PFSK-1 (cell line): ENCODE measurements around the gene PI4K2A.

Experiments
- FOXP2 ChIP-seq: optimal IDR thresholded peaks from 2 replicates; pipeline ENCODE3; 2011; ENCODE audit warnings: borderline replicate concordance, control low read depth, inconsistent platforms; ENCODE audit not compliant: insufficient read depth; ENCODE audit errors: extremely low read length, extremely low read depth
- POLR2AphosphoS5 ChIP-seq: IDR thresholded peaks from 2 replicates; pipeline ENCODE4 v1.6.1; 2012; ENCODE audit warnings: low read depth, mild to moderate bottlenecking, control low read depth, low read length, moderate library complexity
- SIN3A ChIP-seq: IDR thresholded peaks from 2 replicates; pipeline ENCODE4 v1.6.1; 2012; ENCODE audit warnings: mild to moderate bottlenecking, low read length, moderate library complexity, borderline replicate concordance; ENCODE audit not compliant: insufficient read depth
- TAF1 ChIP-seq: IDR thresholded peaks from 2 replicates; pipeline ENCODE4 v1.6.1; 2012; ENCODE audit warnings: low read length, control low read depth, borderline replicate concordance; ENCODE audit not compliant: insufficient read depth
- TF ChIP-seq, protein P1 (sequence below), 2 experiments: IDR thresholded peaks; 2 replicates each; pipeline versions ENCODE4 v1.6.1 to v1.8.0; 2011 to 2012; ENCODE audit warnings: low read depth in 2 of 2, low read length in 2 of 2, control low read depth in 1 of 2, inconsistent platforms in 1 of 2, mild to moderate bottlenecking in 1 of 2, moderate library complexity in 1 of 2; ENCODE audit not compliant: insufficient read depth in 1 of 2

Gene PI4K2A

DNA sequence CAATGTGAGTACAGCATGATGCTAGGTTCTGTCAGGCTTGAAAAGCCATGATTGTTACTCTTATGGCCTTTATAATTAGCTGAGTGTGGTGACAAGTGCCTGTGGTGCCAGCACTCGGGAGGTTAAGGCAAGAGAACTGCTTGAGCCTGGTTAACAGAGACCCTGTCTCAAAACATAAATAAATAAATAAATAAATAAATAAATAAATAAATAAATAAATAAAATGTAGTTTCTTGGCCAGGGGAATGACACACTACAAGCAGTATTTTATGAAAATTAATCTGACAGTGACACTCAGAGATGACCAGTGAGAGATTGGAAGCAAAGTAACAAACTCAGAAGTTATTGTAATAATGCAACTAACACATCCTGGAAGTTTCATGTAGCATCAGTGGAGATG lies 4.9 kb upstream of the PI4K2A start:
- no peak for TF ChIP-seq POLR2AphosphoS5
- no peak for TF ChIP-seq FOXP2
- TF ChIP-seq SIN3A, result no peak
- TF ChIP-seq TAF1, result no peak
- TF ChIP-seq, protein P1, sequence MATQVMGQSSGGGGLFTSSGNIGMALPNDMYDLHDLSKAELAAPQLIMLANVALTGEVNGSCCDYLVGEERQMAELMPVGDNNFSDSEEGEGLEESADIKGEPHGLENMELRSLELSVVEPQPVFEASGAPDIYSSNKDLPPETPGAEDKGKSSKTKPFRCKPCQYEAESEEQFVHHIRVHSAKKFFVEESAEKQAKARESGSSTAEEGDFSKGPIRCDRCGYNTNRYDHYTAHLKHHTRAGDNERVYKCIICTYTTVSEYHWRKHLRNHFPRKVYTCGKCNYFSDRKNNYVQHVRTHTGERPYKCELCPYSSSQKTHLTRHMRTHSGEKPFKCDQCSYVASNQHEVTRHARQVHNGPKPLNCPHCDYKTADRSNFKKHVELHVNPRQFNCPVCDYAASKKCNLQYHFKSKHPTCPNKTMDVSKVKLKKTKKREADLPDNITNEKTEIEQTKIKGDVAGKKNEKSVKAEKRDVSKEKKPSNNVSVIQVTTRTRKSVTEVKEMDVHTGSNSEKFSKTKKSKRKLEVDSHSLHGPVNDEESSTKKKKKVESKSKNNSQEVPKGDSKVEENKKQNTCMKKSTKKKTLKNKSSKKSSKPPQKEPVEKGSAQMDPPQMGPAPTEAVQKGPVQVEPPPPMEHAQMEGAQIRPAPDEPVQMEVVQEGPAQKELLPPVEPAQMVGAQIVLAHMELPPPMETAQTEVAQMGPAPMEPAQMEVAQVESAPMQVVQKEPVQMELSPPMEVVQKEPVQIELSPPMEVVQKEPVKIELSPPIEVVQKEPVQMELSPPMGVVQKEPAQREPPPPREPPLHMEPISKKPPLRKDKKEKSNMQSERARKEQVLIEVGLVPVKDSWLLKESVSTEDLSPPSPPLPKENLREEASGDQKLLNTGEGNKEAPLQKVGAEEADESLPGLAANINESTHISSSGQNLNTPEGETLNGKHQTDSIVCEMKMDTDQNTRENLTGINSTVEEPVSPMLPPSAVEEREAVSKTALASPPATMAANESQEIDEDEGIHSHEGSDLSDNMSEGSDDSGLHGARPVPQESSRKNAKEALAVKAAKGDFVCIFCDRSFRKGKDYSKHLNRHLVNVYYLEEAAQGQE (IDR thresholded peaks at IDR 0.05; ENCODE audit: insufficient read depth in 1 of 2, low read depth in 2 of 2, low read length in 2 of 2), result no peak

DNA sequence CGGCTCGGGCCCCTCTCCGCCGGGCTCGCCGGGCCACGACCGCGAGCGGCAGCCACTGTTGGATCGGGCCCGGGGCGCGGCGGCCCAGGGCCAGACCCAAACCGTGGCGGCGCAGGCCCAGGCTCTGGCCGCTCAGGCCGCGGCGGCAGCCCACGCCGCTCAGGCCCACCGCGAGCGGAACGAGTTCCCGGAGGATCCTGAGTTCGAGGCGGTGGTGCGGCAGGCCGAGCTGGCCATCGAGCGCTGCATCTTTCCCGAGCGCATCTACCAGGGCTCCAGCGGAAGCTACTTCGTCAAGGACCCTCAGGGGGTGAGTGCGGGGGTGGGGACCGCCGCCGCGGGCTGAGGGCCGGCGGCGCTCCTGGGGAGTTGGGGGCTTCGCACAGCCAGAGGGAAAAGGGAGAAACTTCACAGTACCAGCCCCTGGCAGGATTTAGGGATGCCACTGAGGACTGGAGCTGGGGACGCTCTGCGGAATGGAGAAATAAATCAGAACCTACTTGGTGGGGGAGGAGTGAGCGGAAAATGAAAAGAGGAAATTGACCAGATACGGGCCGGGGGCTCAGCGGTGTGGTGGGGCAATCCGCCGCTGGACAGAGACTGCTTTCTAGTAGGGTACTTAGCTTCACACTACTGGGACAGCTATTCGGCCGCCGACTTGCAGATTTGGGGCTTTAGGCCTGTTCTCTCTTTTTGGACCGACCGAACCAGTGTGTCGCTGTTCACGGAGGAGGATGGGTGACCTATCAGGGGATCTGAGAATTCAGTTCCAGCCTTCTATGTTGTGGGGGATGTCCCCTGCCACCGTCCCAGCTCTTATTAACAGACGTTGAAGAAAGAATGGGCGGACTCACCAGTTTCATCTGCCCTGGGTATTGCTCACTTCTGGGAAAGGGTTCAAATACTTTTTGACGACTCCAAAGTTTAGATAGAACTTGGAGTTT lies 669 bp downstream of the PI4K2A start:
- TF ChIP-seq SIN3A, result no peak
- TF ChIP-seq, protein P1 (IDR thresholded peaks at IDR 0.05; ENCODE audit: insufficient read depth in 1 of 2, low read depth in 2 of 2, low read length in 2 of 2), result 0 out of 4 replicates have a peak, but pooled peaks of 1 of the 2 experiments have one; percentile 29

DNA sequence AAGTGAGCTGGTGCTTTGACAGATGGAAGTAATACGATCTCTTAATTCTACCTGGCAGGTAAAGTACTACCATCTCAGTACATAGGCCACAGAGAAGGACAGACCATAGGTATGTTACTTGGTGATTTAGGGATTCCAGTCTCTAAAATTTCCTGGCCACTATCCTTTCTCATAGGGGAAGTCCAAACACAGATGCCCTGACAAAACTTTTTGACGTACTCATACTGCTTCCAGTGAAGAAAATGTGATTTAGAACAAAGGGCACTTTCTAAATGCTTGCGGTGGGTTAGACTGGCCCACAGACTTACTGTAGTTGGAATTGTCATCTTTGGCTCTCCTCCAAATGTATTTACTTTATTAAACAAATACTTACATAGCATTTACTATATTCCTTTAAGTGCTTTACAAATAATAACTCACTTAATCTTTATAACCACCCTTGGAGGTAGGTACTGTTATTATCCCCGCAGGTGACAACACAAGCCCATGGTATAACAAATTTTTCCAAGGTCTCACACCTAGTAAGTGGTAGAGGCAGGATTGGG lies 3.0 kb downstream of the PI4K2A start:
- TF ChIP-seq, protein P1 (IDR thresholded peaks at IDR 0.05; ENCODE audit: insufficient read depth in 1 of 2, low read depth in 2 of 2, low read length in 2 of 2), result no peak
- TF ChIP-seq TAF1 (no peak), SIN3A (no peak), FOXP2 (no peak), POLR2AphosphoS5 (no peak)

DNA sequence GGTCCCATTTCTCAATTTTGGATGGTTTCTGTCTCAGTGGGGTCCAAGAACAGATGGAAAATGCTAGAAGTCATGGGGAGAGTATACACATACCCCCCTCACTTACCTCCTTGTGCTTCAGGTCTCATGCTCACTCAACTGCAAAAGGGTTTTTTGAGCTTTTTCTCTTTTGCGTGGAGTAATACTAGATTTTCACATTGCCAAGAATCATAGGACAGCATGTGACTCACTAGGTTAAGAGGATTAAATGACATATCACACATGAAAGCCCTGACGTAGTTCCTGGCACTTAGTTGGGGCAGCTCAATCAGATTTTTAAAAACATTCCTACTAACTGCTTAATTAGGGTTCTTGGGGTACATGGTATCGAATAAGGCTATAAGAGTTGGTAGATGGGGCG lies 4.5 kb downstream of the PI4K2A start:
- TF ChIP-seq SIN3A (no peak), FOXP2 (no peak), TAF1 (no peak), POLR2AphosphoS5 (no peak)
- TF ChIP-seq, protein P1 (IDR thresholded peaks at IDR 0.05; ENCODE audit: insufficient read depth in 1 of 2, low read depth in 2 of 2, low read length in 2 of 2), result no peak
